ENCODE data around the gene ULK2.

Gene ULK2

DNA sequence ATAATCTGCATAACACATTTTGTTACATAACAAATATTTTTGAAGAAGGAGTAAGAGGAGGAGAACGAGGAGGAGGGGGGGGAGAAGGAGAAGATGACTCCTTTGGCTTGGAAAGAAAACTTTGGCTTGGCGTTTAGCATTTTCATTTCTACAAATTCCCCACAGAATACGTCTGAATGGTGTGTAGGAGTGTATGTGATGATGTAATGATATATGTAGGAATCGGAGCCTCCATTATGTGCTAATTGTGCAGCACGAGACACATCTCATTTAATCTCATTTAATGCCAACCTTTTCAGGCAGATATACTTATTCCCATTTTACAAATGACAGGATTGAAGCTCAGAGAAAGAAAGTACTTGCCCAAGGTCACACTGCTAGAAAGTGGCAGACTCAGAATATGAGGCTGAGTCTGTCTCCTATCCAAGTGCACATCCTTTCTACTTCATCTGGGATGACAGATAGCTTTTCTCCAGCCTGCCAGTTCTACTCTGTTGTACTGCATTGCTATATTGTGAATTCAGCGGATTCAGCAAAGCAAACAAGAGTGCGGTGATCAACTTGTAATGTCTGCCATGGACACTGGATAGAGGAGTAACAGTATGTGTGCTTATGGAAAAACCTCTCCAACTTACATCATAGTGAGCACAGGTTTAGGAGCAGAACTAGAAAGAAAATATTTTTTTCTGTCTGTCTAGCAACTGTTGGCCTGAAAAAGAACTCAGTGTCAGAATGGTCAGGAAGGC is 140.9 kb downstream of the ULK2 start:
- DNase-seq (ENCODE audit: low spot score): no peak

DNA sequence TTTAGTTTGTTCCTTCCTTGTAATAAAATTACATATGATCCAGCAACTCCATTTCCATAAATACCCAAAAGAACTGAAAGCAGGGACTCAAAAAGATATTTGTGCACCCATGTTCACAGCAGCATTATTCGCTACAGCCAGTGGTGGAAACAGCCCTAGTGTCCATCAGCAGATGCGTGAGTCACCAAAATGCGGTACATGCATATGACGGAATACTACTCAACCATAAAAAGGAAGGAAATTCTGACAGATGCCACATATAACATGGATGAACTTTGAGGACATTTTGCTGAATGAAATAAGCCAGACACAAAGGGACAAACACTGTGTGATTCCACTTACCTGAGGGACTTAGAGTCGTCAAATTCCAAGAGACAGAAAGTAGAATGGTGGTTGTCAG is 142.2 kb downstream of the ULK2 start:
- no peak for DNase-seq (ENCODE audit: low spot score)

DNA sequence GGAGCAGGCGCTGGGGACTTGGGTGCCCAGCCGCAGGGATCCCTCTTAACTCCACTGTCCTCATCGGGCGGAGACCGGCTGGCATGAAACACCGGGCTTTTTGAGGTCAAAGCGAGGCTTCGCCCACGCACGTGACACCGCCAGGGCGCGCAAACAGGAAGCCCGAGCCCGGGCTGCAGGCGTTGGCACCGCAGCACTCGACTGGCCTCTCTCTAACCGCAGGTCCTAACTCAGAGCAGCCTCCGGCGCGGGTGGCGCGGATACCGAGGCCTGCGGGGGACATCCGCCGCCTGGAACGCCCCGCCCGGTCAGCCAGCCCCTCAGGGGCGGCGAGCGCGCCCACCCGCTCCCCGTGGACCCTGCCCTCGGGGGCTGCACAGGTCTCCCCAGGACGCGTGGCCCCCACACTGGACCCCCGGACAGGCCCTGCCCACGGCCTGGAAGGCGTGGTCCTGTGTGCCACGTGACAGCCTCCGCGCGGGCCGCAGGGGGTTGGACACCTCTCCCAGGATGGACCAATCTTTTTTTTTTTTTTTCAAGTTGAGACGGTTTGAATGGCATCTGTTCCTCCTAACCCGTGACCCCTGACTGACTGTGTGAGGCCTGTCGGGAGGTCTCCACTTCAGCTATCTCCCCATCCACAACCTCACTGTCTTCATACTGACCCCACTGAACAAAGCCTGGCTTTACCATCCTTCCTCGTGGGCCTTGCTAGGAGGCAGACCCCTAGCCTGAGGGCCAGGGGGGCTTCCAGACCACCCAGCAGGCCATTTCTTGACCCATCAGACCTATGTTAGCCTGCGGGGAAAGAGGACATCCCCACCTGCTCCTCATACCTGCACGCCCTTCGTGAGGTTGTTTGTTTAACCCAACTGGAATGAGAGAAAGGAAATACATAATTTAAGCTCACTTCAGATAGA is 143.0 kb downstream of the ULK2 start:
- DNase-seq (ENCODE audit: low spot score): no peak

DNA sequence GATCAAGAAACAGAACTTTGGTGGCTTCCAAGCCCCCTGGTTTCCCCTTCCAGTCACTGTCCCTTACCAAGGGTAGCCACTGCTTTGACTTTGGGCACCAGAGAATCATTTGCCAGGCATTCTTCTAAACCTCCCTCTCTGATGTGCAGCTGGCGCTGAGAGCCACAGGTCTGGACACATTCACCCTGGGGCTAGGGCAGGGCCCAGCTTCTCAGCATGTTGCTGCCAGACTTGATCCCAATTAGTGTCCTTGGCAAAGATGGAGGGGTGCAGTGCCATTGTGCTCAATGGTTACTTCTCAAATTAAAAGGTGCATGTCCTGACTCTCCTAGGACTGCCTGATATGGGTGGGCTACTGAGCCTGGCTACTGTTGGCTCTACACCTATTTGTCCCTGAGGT is 143.8 kb downstream of the ULK2 start:
- no peak for DNase-seq (ENCODE audit: low spot score)

All from iPS-NIHi11 (cell line).